ENCODE data around the gene SMIM35. TPM values are rescaled to one million over a fixed set of nuclear protein-coding genes. Genes with fewer than 3 reads are reported as not detected.

SMIM35 gene
- total RNA-seq, 4 donors from 2014 or later: 0.47 TPM; not detected in 3

GRCh38 chr11:118117790-118118601, 31.2 kb upstream of the SMIM35 start:
- no peak for DNase-seq (ENCODE audit: low spot score)
- ATAC-seq (ENCODE audit: low FRiP score): no peak
- no peak for TF ChIP-seq CTCF (IDR thresholded peaks at IDR 0.05)

- ATAC-seq (ENCODE audit: low FRiP score) (no peak), DNase-seq (ENCODE audit: low spot score) (no peak)
- TF ChIP-seq CTCF (IDR thresholded peaks at IDR 0.05): no peak
Measured at GRCh38 chr11:118115048-118115447, 28.3 kb upstream of the SMIM35 start.

- DNase-seq (ENCODE audit: low spot score): no peak
- ATAC-seq (ENCODE audit: low FRiP score): no peak
- TF ChIP-seq CTCF (IDR thresholded peaks at IDR 0.05): no peak
Measured at GRCh38 chr11:118114266-118114665, 27.5 kb upstream of the SMIM35 start.

GRCh38 chr11:118112711-118113430, 26.1 kb upstream of the SMIM35 start:
- DNase-seq (ENCODE audit: low spot score): no peak
- ATAC-seq (ENCODE audit: low FRiP score): no peak

GRCh38 chr11:118111744-118112035, 24.9 kb upstream of the SMIM35 start:
- TF ChIP-seq CTCF (IDR thresholded peaks at IDR 0.05): no peak
- DNase-seq (ENCODE audit: low spot score) (no peak), ATAC-seq (ENCODE audit: low FRiP score) (no peak)

More at GRCh38 chr11:118112711-118113430, 26.1 kb upstream of the SMIM35 start:
- TF ChIP-seq CTCF (IDR thresholded peaks at IDR 0.05): no peak

- no peak for TF ChIP-seq CTCF (IDR thresholded peaks at IDR 0.05)
- DNase-seq (ENCODE audit: low spot score) (no peak), ATAC-seq (ENCODE audit: low FRiP score) (no peak)
Measured at GRCh38 chr11:118111019-118111743, 24.4 kb upstream of the SMIM35 start.

Data from omental fat pad (tissue), 4 donors.